GM06990 (cell line): ENCODE data around the gene TMEM178B.

Source experiments
- DNase-seq: peaks from one replicate; pipeline ENCODE4 v3.0.0-alpha.2; 2011; ENCODE audit not compliant: insufficient read length; ENCODE audit errors: extremely low read depth
- H3K27me3 ChIP-seq: replicated peaks from 2 replicates; pipeline ENCODE4 v1.6.0; 2011; ENCODE audit warnings: low read length; ENCODE audit not compliant: control insufficient read depth, insufficient read depth
- H3K36me3 ChIP-seq: 2 replicates; pipeline ENCODE4 v1.5.1; 2011; ENCODE audit warnings: low read length; ENCODE audit not compliant: control insufficient read depth, insufficient read depth
- H3K4me3 ChIP-seq: replicated peaks from 2 replicates; pipeline ENCODE4 v1.5.1; 2011; ENCODE audit warnings: low read depth, mild to moderate bottlenecking, control low read depth, low read length
- TF ChIP-seq, protein P1 (sequence below): IDR thresholded peaks from 2 replicates; pipeline ENCODE4 v1.5.1; 2011; ENCODE audit warnings: low read length, control low read depth, mild to moderate bottlenecking, inconsistent platforms; ENCODE audit not compliant: insufficient read depth, poor library complexity, severe bottlenecking

Gene TMEM178B

GRCh38 chr7:141495057-141495456, 421.2 kb downstream of the TMEM178B start:
- TF ChIP-seq, protein P1, sequence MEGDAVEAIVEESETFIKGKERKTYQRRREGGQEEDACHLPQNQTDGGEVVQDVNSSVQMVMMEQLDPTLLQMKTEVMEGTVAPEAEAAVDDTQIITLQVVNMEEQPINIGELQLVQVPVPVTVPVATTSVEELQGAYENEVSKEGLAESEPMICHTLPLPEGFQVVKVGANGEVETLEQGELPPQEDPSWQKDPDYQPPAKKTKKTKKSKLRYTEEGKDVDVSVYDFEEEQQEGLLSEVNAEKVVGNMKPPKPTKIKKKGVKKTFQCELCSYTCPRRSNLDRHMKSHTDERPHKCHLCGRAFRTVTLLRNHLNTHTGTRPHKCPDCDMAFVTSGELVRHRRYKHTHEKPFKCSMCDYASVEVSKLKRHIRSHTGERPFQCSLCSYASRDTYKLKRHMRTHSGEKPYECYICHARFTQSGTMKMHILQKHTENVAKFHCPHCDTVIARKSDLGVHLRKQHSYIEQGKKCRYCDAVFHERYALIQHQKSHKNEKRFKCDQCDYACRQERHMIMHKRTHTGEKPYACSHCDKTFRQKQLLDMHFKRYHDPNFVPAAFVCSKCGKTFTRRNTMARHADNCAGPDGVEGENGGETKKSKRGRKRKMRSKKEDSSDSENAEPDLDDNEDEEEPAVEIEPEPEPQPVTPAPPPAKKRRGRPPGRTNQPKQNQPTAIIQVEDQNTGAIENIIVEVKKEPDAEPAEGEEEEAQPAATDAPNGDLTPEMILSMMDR = no peak
- Histone ChIP-seq H3K27me3 (no peaks in the 10 kb centered on the region; the same call in none of the 2 replicates), H3K36me3 (no peaks in the 10 kb centered on the region), H3K4me3 (no peak overlapping the region)
- DNase-seq = no peak

GRCh38 chr7:141497391-141497790, 423.5 kb downstream of the TMEM178B start:
- TF ChIP-seq, protein P1 = no peak

GRCh38 chr7:141500608-141501007, 426.7 kb downstream of the TMEM178B start:
- Histone ChIP-seq H3K4me3 (no peak overlapping the region), H3K36me3 (no peaks in the 10 kb centered on the region), H3K27me3 (no peaks in the 10 kb centered on the region)
- TF ChIP-seq, protein P1 = no peak
- no peak for DNase-seq

More at GRCh38 chr7:141497391-141497790, 423.5 kb downstream of the TMEM178B start:
- DNase-seq = no peak
- Histone ChIP-seq H3K4me3 (no peak overlapping the region), H3K36me3 (no peaks in the 10 kb centered on the region), H3K27me3 (no peaks in the 10 kb centered on the region; the same call in 1 of the 2 replicates)

DNA sequence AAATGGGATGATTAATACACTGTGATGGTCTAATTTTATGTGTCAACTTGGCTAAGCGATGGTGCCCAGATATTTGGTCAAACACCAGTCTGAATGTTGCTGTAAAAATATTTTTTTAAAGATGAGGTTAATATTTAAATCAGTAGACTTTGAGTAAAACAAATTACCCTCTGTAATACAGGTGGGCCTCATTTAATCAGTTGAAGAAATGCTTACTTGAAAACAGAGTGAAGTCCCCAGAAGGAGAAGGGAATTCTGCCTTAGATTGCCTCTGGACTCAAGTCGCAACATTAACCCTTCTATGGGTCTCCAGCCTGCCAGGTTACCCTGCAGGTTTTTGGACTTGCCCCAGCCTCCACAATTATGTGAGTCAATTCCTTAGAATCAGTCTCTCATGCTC, 427.6 kb downstream of the TMEM178B start:
- TF ChIP-seq, protein P1 = no peak
- Histone ChIP-seq H3K27me3 (no peaks in the 10 kb centered on the region), H3K36me3 (no peaks in the 10 kb centered on the region), H3K4me3 (no peak overlapping the region)
- DNase-seq = no peak

- no peak for DNase-seq
- TF ChIP-seq, protein P1 = no peak
- Histone ChIP-seq H3K27me3 (peaks cover 1% of the 10 kb centered on the region), H3K4me3 (no peak overlapping the region), H3K36me3 (no peaks in the 10 kb centered on the region)
Observed at GRCh38 chr7:141511316-141511675, 437.4 kb downstream of the TMEM178B start.
